A549 treated with GW870086 at 1 μM for 4 hours (cell line): ENCODE data around the gene GJB2. TPM values are rescaled to one million over a fixed set of nuclear protein-coding genes. Genes with fewer than 3 reads are reported as not detected.

Experiments used
- total RNA-seq: library from RNA; stranded (reverse); fragments of 200-300 nt; extraction: Qiagen RNA extraction; gene quantifications from 5 replicates; pipeline ENCODE4 v1.2.3, GENCODE V29; 2022; ENCODE audit warnings: low read depth

GJB2 gene
- 0.62 to 1.00 TPM (median 0.86 TPM) in 5 replicates for total RNA-seq

DNA sequence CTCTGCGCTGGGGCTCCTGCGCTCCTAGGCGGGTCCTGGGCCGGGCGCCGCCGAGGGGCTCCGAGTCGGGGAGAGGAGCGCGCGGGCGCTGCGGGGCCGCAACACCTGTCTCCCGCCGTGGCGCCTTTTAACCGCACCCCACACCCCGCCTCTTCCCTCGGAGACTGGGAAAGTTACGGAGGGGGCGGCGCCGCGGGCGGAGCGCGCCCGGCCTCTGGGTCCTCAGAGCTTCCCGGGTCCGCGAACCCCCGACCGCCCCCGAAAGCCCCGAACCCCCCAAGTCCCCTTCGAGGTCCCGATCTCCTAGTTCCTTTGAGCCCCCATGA, at the start of gene GJB2:
TSS of gene GJB2 (minus strand) at position 103 of the 326 bp plus-strand sequence. CDS start 3,357 bp downstream, outside the sequence.

DNA sequence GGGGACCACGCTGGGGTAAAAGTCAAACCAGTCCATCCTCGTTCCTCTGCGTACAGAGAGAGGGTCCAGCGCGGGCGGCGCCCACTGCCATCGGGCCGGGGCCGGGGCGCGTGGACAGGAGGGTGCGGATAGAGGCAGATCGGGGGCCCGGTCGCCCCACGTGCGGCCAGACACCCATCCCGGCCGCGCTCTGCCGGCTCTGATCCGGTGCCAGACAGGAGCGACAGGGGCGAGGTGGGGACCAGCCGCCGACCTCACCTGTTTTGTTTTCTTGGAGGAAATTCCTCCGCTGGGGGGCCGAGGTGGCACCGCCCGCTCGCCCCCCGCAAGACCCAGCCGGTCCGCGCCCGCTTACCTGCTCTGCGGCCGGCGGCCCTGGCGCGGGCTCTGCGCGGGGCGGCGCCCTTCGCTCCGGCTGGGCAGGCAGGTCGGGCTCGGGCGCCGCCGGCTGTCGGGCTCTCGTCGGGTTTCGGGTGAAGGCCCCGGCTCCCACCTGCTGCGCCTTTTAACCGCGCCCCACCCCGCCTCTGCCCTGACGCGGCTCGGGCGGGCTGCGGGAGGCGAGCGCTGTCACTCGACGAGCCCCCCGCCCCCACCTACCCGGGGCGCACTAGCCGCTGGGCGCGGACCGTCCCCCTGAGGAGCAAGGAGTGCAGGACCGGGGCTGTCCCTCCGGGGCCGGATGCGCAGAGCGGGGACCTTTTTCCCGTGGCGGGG, 39.3 kb upstream of the GJB2 start, which contains the start of gene GJB6:
TSS of gene GJB6 (minus strand) at position 481 of the 717 bp plus-strand sequence. CDS start 8,839 bp downstream, outside the sequence.

DNA sequence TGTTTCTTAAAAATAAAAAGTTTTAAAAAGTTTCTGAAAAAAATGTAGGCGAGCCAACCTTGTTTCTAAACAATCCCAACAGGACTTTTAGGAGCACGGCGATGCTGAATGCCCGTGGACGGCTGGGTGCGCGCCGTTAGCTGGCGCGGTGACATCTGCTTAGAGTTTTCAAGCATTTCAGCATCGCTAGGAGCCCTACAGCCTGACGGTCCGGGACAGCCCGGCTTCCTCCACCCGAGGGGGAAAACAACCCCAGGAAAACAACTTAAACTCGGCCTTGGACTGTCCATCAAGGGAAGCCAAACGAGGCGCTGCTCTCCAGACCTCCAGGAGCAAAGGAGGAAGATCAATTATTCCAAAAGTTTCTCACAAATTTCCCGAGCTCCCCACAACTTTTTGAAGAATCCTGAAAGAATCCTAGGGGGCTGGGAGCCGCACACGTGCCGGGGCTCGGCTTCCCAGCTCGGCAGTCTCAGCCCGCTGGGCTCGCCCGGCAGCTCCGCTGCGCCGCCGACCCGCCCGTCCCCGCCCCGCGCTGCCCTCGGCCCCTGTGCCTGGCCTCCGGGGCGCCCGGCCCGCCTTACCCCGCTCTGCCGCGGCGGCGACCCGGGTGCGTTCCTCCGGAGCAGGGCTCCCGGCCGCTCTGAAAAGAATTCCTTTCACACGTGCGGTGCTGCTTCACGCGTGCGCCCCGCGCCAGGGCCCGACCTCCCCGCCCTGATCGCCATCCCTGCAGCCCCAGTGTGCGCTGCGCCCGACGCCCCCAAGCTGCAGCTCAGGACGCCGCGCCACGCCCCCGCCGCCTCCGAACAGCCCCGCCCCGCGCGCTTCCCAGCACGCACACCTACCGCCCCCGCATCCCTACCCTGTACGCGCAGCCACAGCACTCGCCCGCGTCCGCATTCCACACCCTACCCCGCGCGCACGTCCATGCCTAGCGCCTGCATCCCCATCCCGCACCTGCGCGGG, 32.1 kb downstream of the GJB2 start, which contains the start of gene GJA3:
TSS of gene GJA3 (minus strand) at position 747 of the 969 bp plus-strand sequence. CDS start 17,764 bp downstream, outside the sequence.

Other genes with a start within 250 kb of the GJB2 start
- gene ZMYM2, start 234.2 kb downstream of the GJB2 start, total RNA-seq = 17.1 to 22.6 TPM (median 19.2 TPM) in 5 replicates
- 0.75 to 1.2 TPM (median 1.1 TPM) in 5 replicates for gene GJA3, start 31.9 kb downstream of the GJB2 start, total RNA-seq
- not detected in 5 replicates for gene GJB6, start 39.4 kb upstream of the GJB2 start, total RNA-seq